Measurements from ENCODE around the gene OPCML. TPM values are rescaled to one million over a fixed set of nuclear protein-coding genes. Genes with fewer than 3 reads are reported as not detected.

OPCML gene
- total RNA-seq, 2 donors from 2014 or later = under 0.01 TPM; not detected in 1

DNA sequence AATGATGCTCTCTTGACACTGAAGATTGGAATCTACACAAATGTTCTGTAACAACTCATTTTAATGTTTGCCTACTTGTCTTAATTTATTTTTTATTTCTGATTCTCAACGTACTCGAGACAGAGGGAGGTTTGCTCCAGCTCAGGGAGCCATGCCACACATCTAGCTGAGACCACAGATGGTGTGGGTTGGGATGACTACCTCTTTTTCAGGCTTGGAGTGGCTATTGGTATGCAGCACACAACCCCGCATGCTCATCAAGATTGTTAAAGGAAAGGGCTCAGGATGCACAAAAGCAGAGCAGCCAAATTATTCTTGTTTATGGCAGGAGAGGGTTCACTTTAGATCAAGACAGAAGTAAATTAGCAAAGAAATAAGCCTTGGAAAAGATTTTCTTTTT is 424.5 kb downstream of the OPCML start:
- Histone ChIP-seq H3K36me3 (replicated peaks in 1 of 2; ENCODE audit: insufficient read depth in 1 of 2, low read depth in 2 of 2) (no peaks in the 10 kb centered on the region), H3K27ac (no peak overlapping the region), H3K27me3 (no peaks in the 10 kb centered on the region), H3K4me3 (no peak overlapping the region), H3K9me3 (no peaks in the 10 kb centered on the region), H3K4me1 (no peaks in the 10 kb centered on the region)
- WGBS, 2 donors = 41 to 53% methylated on average over 3 of the region's 3 CpGs
- intact Hi-C loops (cut with DNase I) = no loop called here
- no peak for TF ChIP-seq POLR2A (IDR thresholded peaks at IDR 0.05)
- TF ChIP-seq, protein P1, sequence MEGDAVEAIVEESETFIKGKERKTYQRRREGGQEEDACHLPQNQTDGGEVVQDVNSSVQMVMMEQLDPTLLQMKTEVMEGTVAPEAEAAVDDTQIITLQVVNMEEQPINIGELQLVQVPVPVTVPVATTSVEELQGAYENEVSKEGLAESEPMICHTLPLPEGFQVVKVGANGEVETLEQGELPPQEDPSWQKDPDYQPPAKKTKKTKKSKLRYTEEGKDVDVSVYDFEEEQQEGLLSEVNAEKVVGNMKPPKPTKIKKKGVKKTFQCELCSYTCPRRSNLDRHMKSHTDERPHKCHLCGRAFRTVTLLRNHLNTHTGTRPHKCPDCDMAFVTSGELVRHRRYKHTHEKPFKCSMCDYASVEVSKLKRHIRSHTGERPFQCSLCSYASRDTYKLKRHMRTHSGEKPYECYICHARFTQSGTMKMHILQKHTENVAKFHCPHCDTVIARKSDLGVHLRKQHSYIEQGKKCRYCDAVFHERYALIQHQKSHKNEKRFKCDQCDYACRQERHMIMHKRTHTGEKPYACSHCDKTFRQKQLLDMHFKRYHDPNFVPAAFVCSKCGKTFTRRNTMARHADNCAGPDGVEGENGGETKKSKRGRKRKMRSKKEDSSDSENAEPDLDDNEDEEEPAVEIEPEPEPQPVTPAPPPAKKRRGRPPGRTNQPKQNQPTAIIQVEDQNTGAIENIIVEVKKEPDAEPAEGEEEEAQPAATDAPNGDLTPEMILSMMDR (IDR thresholded peaks at IDR 0.05) = no peak
- DNase-seq (no peak), ATAC-seq (no peak)

DNA sequence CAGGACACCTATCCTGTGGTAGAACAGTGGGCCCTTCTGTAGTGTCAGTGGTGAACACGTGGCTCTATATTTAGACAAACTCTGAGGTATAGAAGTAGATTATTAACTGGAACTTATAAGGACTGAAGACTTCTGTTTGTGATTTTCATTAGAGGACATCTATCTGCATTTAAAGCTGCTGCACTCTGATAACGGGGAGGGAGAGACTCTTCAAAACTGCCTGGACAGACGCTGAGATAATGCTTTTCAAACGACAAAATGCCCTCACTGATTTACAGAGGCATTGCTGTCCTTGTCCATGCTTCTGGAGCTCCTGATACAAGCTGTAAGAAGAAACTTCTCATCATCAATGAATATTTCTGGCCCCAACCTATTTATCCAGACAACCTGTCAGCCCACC is 425.2 kb downstream of the OPCML start:
- intact Hi-C loops (cut with DNase I) = no loop called here
- no peaks in the 10 kb centered on the region for H3K27me3 ChIP-seq
- H3K27ac ChIP-seq = no peak overlapping the region
- no peak overlapping the region for H3K4me3 ChIP-seq
- H3K9me3 ChIP-seq = no peaks in the 10 kb centered on the region
- no peaks in the 10 kb centered on the region for H3K4me1 ChIP-seq
- DNase-seq (no peak), ATAC-seq (no peak)
- whole genome bisulfite sequencing, 2 donors = 41% methylated on average over 4 of the region's 4 CpGs
- TF ChIP-seq POLR2A (IDR thresholded peaks at IDR 0.05) = no peak
- TF ChIP-seq, protein P1 (IDR thresholded peaks at IDR 0.05) = no peak
- no peaks in the 10 kb centered on the region for H3K36me3 ChIP-seq (replicated peaks in 1 of 2; ENCODE audit: insufficient read depth in 1 of 2, low read depth in 2 of 2)

DNA sequence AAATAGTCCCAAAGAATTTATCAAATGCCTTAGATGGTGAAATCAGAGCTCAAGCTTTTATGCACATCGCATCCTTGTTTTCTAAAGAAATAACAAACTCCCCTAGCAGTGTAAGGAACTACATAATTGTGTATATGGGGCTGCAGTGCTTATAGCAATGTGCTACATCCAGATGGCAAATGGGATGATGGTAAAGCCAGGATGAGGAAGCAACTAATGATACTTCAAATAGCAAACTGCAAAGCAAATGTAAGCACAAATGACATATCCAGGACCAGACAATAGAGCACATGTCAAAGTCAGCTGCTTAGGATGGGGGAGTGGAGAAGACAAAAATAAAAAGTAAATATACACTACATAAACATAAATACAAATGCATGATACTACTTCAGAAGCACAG is 425.9 kb downstream of the OPCML start:
- H3K27me3 ChIP-seq = no peaks in the 10 kb centered on the region
- 88 to 96% methylated on average over 1 of the region's 1 CpG for WGBS, 2 donors
- H3K27ac ChIP-seq = no peak overlapping the region
- H3K9me3 ChIP-seq = no peaks in the 10 kb centered on the region
- TF ChIP-seq POLR2A (IDR thresholded peaks at IDR 0.05) = no peak
- TF ChIP-seq, protein P1 (IDR thresholded peaks at IDR 0.05) = no peak
- no peaks in the 10 kb centered on the region for H3K36me3 ChIP-seq (replicated peaks in 1 of 2; ENCODE audit: insufficient read depth in 1 of 2, low read depth in 2 of 2)
- no peak overlapping the region for H3K4me3 ChIP-seq
- intact Hi-C loops (cut with DNase I) = no loop called here
- H3K4me1 ChIP-seq = no peaks in the 10 kb centered on the region
- DNase-seq (no peak), ATAC-seq (no peak)

DNA sequence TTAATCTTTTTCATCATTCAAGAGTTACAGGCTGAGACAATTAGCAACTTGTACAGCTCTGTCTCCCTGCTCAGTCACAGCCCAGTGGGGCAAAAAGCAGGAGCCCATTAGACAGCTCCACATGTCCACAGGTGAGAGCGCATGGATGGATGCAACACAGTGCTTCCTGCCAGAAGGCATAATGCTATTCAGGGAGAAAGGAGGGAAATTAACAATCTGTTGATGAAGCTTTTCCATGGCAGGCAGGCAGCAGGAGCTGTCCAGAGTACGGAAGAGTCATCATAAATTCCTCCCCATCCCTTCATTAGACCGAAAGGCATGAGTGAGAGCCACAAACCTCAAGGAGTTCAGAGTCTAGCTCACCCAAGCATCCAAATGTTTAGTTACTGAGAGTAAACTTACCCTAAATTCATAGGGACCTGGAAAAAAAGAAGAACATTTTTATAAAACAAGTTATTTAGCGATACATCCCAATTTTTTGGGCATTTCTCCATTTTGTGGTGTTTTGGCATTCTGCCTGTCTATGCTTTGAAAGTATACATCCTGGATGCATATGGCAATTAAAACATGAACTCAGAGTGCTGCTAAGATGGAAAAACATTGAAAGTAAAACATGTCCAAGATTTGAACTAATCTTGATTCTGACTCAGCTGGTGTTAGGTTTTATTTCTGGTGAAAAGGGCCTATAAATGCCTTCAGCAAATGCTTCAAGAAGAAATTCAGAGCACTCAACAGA is 428.1 kb downstream of the OPCML start:
- whole genome bisulfite sequencing, 2 donors = 87 to 94% methylated on average over 4 of the region's 4 CpGs
- H3K4me1 ChIP-seq = no peaks in the 10 kb centered on the region
- ATAC-seq = no peak
- no peak overlapping the region for H3K4me3 ChIP-seq
- no peak overlapping the region for H3K27ac ChIP-seq
- no peaks in the 10 kb centered on the region for H3K36me3 ChIP-seq (replicated peaks in 1 of 2; ENCODE audit: insufficient read depth in 1 of 2, low read depth in 2 of 2)
- DNase-seq = no peak
- intact Hi-C loops (cut with DNase I) = no loop called here
- no peaks in the 10 kb centered on the region for H3K27me3 ChIP-seq
- no peaks in the 10 kb centered on the region for H3K9me3 ChIP-seq
- TF ChIP-seq POLR2A (IDR thresholded peaks at IDR 0.05) = no peak
- TF ChIP-seq, protein P1 (IDR thresholded peaks at IDR 0.05) = no peak

DNA sequence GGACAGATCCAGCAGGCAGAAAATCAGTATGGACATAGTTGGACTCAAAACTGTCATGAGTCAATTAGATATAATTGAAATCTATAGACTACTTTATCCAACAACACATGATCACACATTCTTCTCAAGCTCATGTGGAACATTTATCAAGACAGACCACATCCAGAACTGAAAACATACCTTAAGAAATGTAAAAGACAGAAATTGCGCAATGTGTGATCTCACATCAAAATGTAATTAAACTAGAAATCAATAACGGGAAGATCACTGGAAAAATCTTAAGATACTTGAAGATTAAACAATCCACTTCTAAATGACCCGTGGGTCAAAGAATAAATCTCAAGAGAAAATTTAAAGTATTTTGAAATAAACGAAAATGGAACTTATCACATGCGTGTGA is 435.3 kb downstream of the OPCML start:
- intact Hi-C loops (cut with DNase I) = no loop called here
- Histone ChIP-seq H3K36me3 (replicated peaks in 1 of 2; ENCODE audit: insufficient read depth in 1 of 2, low read depth in 2 of 2) (no peaks in the 10 kb centered on the region), H3K9me3 (no peaks in the 10 kb centered on the region), H3K4me1 (no peaks in the 10 kb centered on the region), H3K4me3 (no peak overlapping the region), H3K27me3 (no peaks in the 10 kb centered on the region), H3K27ac (no peak overlapping the region)
- DNase-seq (no peak), ATAC-seq (no peak)
- TF ChIP-seq, protein P1 (IDR thresholded peaks at IDR 0.05) = no peak
- no peak for TF ChIP-seq POLR2A (IDR thresholded peaks at IDR 0.05)
- WGBS, 2 donors = 65 to 68% methylated on average over 5 of the region's 5 CpGs
